DLD1 (cell line): ENCODE results near the gene MRPS18A.

ENCODE experiments used
- in situ Hi-C: cut with HindIII; loops from 2 replicates; pipeline ENCODE4 v1.10.0; 2017; ENCODE audit warnings: low sequenced_read_pairs

MRPS18A gene

GRCh38 chr6:43699564-43700186 lies 12.1 kb upstream of the MRPS18A start:
- in situ Hi-C loops = no loop called here

- in situ Hi-C loops = no loop called here
Observed at GRCh38 chr6:43698584-43699349, 11.2 kb upstream of the MRPS18A start.

GRCh38 chr6:43697421-43697820 lies 9.8 kb upstream of the MRPS18A start:
- in situ Hi-C loops = no loop called here

GRCh38 chr6:43695967-43696291 lies 8.3 kb upstream of the MRPS18A start:
- in situ Hi-C loops = no loop called here

GRCh38 chr6:43695215-43695966 lies 7.8 kb upstream of the MRPS18A start:
- in situ Hi-C loops = no loop called here

- in situ Hi-C loops = no loop called here
Observed at GRCh38 chr6:43689421-43689820, 1.8 kb upstream of the MRPS18A start.

- in situ Hi-C loops = no loop called here
Observed at GRCh38 chr6:43687079-43687436, 533 bp downstream of the MRPS18A start.

GRCh38 chr6:43683708-43684455 lies 3.7 kb downstream of the MRPS18A start:
- in situ Hi-C loops = no loop called here

- in situ Hi-C loops = no loop called here
Observed at GRCh38 chr6:43682724-43683429, 4.7 kb downstream of the MRPS18A start.

GRCh38 chr6:43681303-43681702 lies 6.3 kb downstream of the MRPS18A start:
- in situ Hi-C loops = no loop called here

GRCh38 chr6:43680308-43681200 lies 7.0 kb downstream of the MRPS18A start:
- in situ Hi-C loops = no loop called here

GRCh38 chr6:43679057-43679456 lies 8.5 kb downstream of the MRPS18A start:
- in situ Hi-C loops = no loop called here

GRCh38 chr6:43678341-43678740 lies 9.2 kb downstream of the MRPS18A start:
- in situ Hi-C loops = no loop called here

- in situ Hi-C loops = no loop called here
Observed at GRCh38 chr6:43677759-43678158, 9.8 kb downstream of the MRPS18A start.

- in situ Hi-C loops = no loop called here
Observed at GRCh38 chr6:43676962-43677606, 10.5 kb downstream of the MRPS18A start.

- in situ Hi-C loops = no loop called here
Observed at GRCh38 chr6:43674921-43675320, 12.7 kb downstream of the MRPS18A start.

GRCh38 chr6:43674291-43674690 lies 13.3 kb downstream of the MRPS18A start:
- in situ Hi-C loops = no loop called here

- in situ Hi-C loops = no loop called here
Observed at GRCh38 chr6:43673444-43674084, 14.0 kb downstream of the MRPS18A start.
